ENCODE measurements around the gene C1orf94. TPM values are rescaled to one million over a fixed set of nuclear protein-coding genes. Genes with fewer than 3 reads are reported as not detected.

The C1orf94 gene
- polyA plus RNA-seq, 1 of the 3 experiments (the other 2 are of a cell fraction), result not detected

- H3K4me3 ChIP-seq (ENCODE audit: low read depth in 2 of 2, low read length in 1 of 2), result no peak overlapping the region
- H3K36me3 ChIP-seq (replicated peaks in 1 of 2; ENCODE audit: control insufficient read depth in 1 of 2, insufficient read depth in 2 of 2, low read length in 1 of 2), result no peaks in the 10 kb centered on the region
- no peak overlapping the region for H3K9ac ChIP-seq
- H4K20me1 ChIP-seq (ENCODE audit: insufficient read depth), result no peaks in the 10 kb centered on the region
- ChIA-PET POLR2A (no interaction called here), CTCF (interaction anchor here (0.9 to 2.0 kb wide), 4 partner anchors 9 to 409 kb away, joined by 3 to 5 read pairs (median 4); no protein-coding TSS in a partner anchor)
- H3K79me2 ChIP-seq (ENCODE audit: insufficient read depth), result no peaks in the 10 kb centered on the region
- no peak overlapping the region for H3K27ac ChIP-seq (ENCODE audit: low read depth in 2 of 2, low read length in 1 of 2)
- no peaks in the 10 kb centered on the region for H3K4me1 ChIP-seq (ENCODE audit: control insufficient read depth in 1 of 2, insufficient read depth in 2 of 2, low read depth in 1 of 2, low read length in 1 of 2)
- no peaks in the 10 kb centered on the region for H3K9me3 ChIP-seq
- no peak for TF ChIP-seq POLR2AphosphoS5 (IDR thresholded peaks at IDR 0.05; ENCODE audit: low read depth, low read length)
- TF ChIP-seq SMC3 (IDR thresholded peaks at IDR 0.05; ENCODE audit: low read depth, low read length), result no peak
- no peaks in the 10 kb centered on the region for H3F3A ChIP-seq (replicated peaks; ENCODE audit: insufficient read depth)
- H2AFZ ChIP-seq (ENCODE audit: low read depth), result no peak overlapping the region
- WGBS (ENCODE audit: low lambda C conversion rate), result 72% methylated on average over 8 of the region's 8 CpGs
- no peak overlapping the region for H3K4me2 ChIP-seq
- DNase-seq, result no peak
- no peaks in the 10 kb centered on the region for H3K27me3 ChIP-seq (ENCODE audit: insufficient read depth)
- H3K9me2 ChIP-seq, result no peaks in the 10 kb centered on the region
These were observed 11.7 kb downstream of the C1orf94 start for GRCh38 chr1:34188418-34188817.

- Histone ChIP-seq H3K4me1 (ENCODE audit: control insufficient read depth in 1 of 2, insufficient read depth in 2 of 2, low read depth in 1 of 2, low read length in 1 of 2) (no peaks in the 10 kb centered on the region), H2AFZ (ENCODE audit: low read depth) (no peak overlapping the region), H3K9me3 (no peaks in the 10 kb centered on the region), H3K79me2 (ENCODE audit: insufficient read depth) (no peaks in the 10 kb centered on the region), H4K20me1 (ENCODE audit: insufficient read depth) (no peaks in the 10 kb centered on the region), H3K9ac (no peak overlapping the region), H3K4me2 (no peak overlapping the region), H3K27me3 (ENCODE audit: insufficient read depth) (no peaks in the 10 kb centered on the region), H3K4me3 (ENCODE audit: low read depth in 2 of 2, low read length in 1 of 2) (no peak overlapping the region), H3K36me3 (replicated peaks in 1 of 2; ENCODE audit: control insufficient read depth in 1 of 2, insufficient read depth in 2 of 2, low read length in 1 of 2) (no peaks in the 10 kb centered on the region), H3F3A (replicated peaks; ENCODE audit: insufficient read depth) (no peaks in the 10 kb centered on the region), H3K27ac (ENCODE audit: low read depth in 2 of 2, low read length in 1 of 2) (no peak overlapping the region), H3K9me2 (no peaks in the 10 kb centered on the region)
- no peak for DNase-seq
- TF ChIP-seq RFX5 (IDR thresholded peaks at IDR 0.05; ENCODE audit: low read length) (no peak), MAX (IDR thresholded peaks at IDR 0.05; ENCODE audit: low read depth) (no peak), PBX3 (IDR thresholded peaks at IDR 0.05) (no peak), RCOR1 (IDR thresholded peaks at IDR 0.05; ENCODE audit: low read length) (no peak), SMC3 (IDR thresholded peaks at IDR 0.05; ENCODE audit: low read depth, low read length) (no peak), FOXM1 (IDR thresholded peaks at IDR 0.05; ENCODE audit: low read depth) (no peak), MEF2A (IDR thresholded peaks at IDR 0.05; ENCODE audit: borderline replicate concordance, low read depth) (no peak)
- ChIA-PET POLR2A (no interaction called here), CTCF (interaction anchor here (0.9 to 2.0 kb wide), 4 partner anchors 10 to 408 kb away, joined by 3 to 5 read pairs (median 4); no protein-coding TSS in a partner anchor)
- WGBS (ENCODE audit: low lambda C conversion rate), result 27% methylated on average over 4 of the region's 4 CpGs
These were observed 12.3 kb downstream of the C1orf94 start for GRCh38 chr1:34188985-34189384.

GRCh38 chr1:34190692-34191091 lies 14.0 kb downstream of the C1orf94 start:
- no peak for TF ChIP-seq GABPA (IDR thresholded peaks at IDR 0.05; ENCODE audit: low read depth)
- no peak for TF ChIP-seq EP300 (IDR thresholded peaks at IDR 0.05; ENCODE audit: borderline replicate concordance in 1 of 2, low read depth in 1 of 2, low read length in 1 of 2)
- TF ChIP-seq JUND (IDR thresholded peaks at IDR 0.05), result no peak
- no peak for TF ChIP-seq YY1 (IDR thresholded peaks at IDR 0.05; ENCODE audit: low read depth)
- TF ChIP-seq MEF2A (IDR thresholded peaks at IDR 0.05; ENCODE audit: borderline replicate concordance, low read depth), result no peak
- no peak for TF ChIP-seq MXI1 (IDR thresholded peaks at IDR 0.05; ENCODE audit: low read depth, low read length)
- no peak for TF ChIP-seq RFX5 (IDR thresholded peaks at IDR 0.05; ENCODE audit: low read length)
- no peak for TF ChIP-seq CHD2 (IDR thresholded peaks at IDR 0.05; ENCODE audit: low read length, partially characterized antibody)
- no peak for TF ChIP-seq GATA2 (CRISPR knock-in tag; IDR thresholded peaks at IDR 0.05)
- TF ChIP-seq CTCF (IDR thresholded peaks at IDR 0.05), result no peak
- ChIA-PET POLR2A (no interaction called here), CTCF (interaction anchor here (0.6 to 1.0 kb wide), 2 partner anchors 441 to 552 kb away, joined by 3 to 4 read pairs; no protein-coding TSS in a partner anchor)
- no peaks in the 10 kb centered on the region for H3F3A ChIP-seq (replicated peaks; ENCODE audit: insufficient read depth)
- no peak overlapping the region for H3K27ac ChIP-seq (ENCODE audit: low read depth in 2 of 2, low read length in 1 of 2)
- WGBS (ENCODE audit: low lambda C conversion rate), result 13% methylated on average over 2 of the region's 2 CpGs
- no peak overlapping the region for H3K4me3 ChIP-seq (ENCODE audit: low read depth in 2 of 2, low read length in 1 of 2)
- H2AFZ ChIP-seq (ENCODE audit: low read depth), result no peak overlapping the region
- no peak overlapping the region for H3K9ac ChIP-seq
- H3K4me1 ChIP-seq (ENCODE audit: control insufficient read depth in 1 of 2, insufficient read depth in 2 of 2, low read depth in 1 of 2, low read length in 1 of 2), result no peaks in the 10 kb centered on the region
- no peaks in the 10 kb centered on the region for H3K36me3 ChIP-seq (replicated peaks in 1 of 2; ENCODE audit: control insufficient read depth in 1 of 2, insufficient read depth in 2 of 2, low read length in 1 of 2)
- H3K27me3 ChIP-seq (ENCODE audit: insufficient read depth), result no peaks in the 10 kb centered on the region
- no peaks in the 10 kb centered on the region for H3K9me2 ChIP-seq
- H3K79me2 ChIP-seq (ENCODE audit: insufficient read depth), result no peaks in the 10 kb centered on the region
- no peak for DNase-seq
- H3K9me3 ChIP-seq, result no peaks in the 10 kb centered on the region
- H4K20me1 ChIP-seq (ENCODE audit: insufficient read depth), result no peaks in the 10 kb centered on the region
- H3K4me2 ChIP-seq, result no peak overlapping the region
